ENCODE results near the gene LPCAT1.
"Not testable (repeated sequence)": the region's sequence is repeated elsewhere in the genome, so short reads cannot be mapped to it uniquely, and the experiment has no call there.

LPCAT1 gene

GRCh38 chr5:1523793-1524480 lies at the start of gene LPCAT1:
Gene LPCAT1 (minus strand): TSS chr5:1523960. CDS start chr5:1523844, 116 bp downstream.
- peak; percentile 70 for DNase-seq (ENCODE audit: low spot score)

- not testable (repeated sequence) for DNase-seq (ENCODE audit: low spot score)
These were observed 48.1 kb upstream of the LPCAT1 start for GRCh38 chr5:1571875-1572274.

- DNase-seq (ENCODE audit: low spot score) = no peak
These were observed 47.2 kb upstream of the LPCAT1 start for GRCh38 chr5:1570975-1571374.

GRCh38 chr5:1568201-1568979 lies 44.6 kb upstream of the LPCAT1 start:
- DNase-seq (ENCODE audit: low spot score) = no peak

- not testable (repeated sequence) for DNase-seq (ENCODE audit: low spot score)
These were observed 43.9 kb upstream of the LPCAT1 start for GRCh38 chr5:1567527-1568200.

GRCh38 chr5:1565737-1566734 lies 42.3 kb upstream of the LPCAT1 start:
- no peak for DNase-seq (ENCODE audit: low spot score)

- DNase-seq (ENCODE audit: low spot score) = no peak
These were observed 41.3 kb upstream of the LPCAT1 start for GRCh38 chr5:1564824-1565736.

- DNase-seq (ENCODE audit: low spot score) = peak; percentile 9
These were observed 40.5 kb upstream of the LPCAT1 start for GRCh38 chr5:1564182-1564748.

GRCh38 chr5:1563617-1564181 lies 39.9 kb upstream of the LPCAT1 start:
- DNase-seq (ENCODE audit: low spot score) = no peak

- no peak for DNase-seq (ENCODE audit: low spot score)
These were observed 39.3 kb upstream of the LPCAT1 start for GRCh38 chr5:1563051-1563461.

GRCh38 chr5:1562599-1562998 lies 38.8 kb upstream of the LPCAT1 start:
- no peak for DNase-seq (ENCODE audit: low spot score)

GRCh38 chr5:1561402-1561929 lies 37.7 kb upstream of the LPCAT1 start:
- no peak for DNase-seq (ENCODE audit: low spot score)

- not testable (repeated sequence) for DNase-seq (ENCODE audit: low spot score)
These were observed 36.7 kb upstream of the LPCAT1 start for GRCh38 chr5:1560499-1560898.

GRCh38 chr5:1558944-1559343 lies 35.2 kb upstream of the LPCAT1 start:
- no peak for DNase-seq (ENCODE audit: low spot score)

GRCh38 chr5:1557114-1557873 lies 33.5 kb upstream of the LPCAT1 start:
- DNase-seq (ENCODE audit: low spot score) = no peak

- no peak for DNase-seq (ENCODE audit: low spot score)
These were observed 32.3 kb upstream of the LPCAT1 start for GRCh38 chr5:1555808-1556731.

GRCh38 chr5:1555011-1555807 lies 31.4 kb upstream of the LPCAT1 start:
- DNase-seq (ENCODE audit: low spot score) = no peak
